Muscle of leg (tissue), 11 donors: Measurements from ENCODE around the gene CDK8. TPM values are rescaled to one million over a fixed set of nuclear protein-coding genes. Genes with fewer than 3 reads are reported as not detected.
A peak's percentile ranks its signal among the peaks of the same experiment; 100 is the strongest.

Experiments used
- DNase-seq: peaks from one replicate; pipeline ENCODE4 v3.0.0; 2013
- H3K27ac ChIP-seq: one replicate; pipeline ENCODE4 v1.5.1; 2013; ENCODE audit warnings: mild to moderate bottlenecking, low read length, control low read depth
- H3K27me3 ChIP-seq: one replicate; pipeline ENCODE4 v1.6.1; 2013; ENCODE audit warnings: low read length; ENCODE audit not compliant: control insufficient read depth, insufficient read depth
- H3K36me3 ChIP-seq: one replicate; pipeline ENCODE4 v1.6.1; 2013; ENCODE audit warnings: low read length; ENCODE audit not compliant: control insufficient read depth, insufficient read depth
- H3K4me1 ChIP-seq: one replicate; pipeline ENCODE4 v1.6.1; 2013; ENCODE audit warnings: low read length; ENCODE audit not compliant: control insufficient read depth, insufficient read depth
- H3K4me3 ChIP-seq: one replicate; pipeline ENCODE4 v1.5.1; 2013; ENCODE audit warnings: low read length, control low read depth
- H3K9me3 ChIP-seq: replicated peaks from 2 replicates; pipeline ENCODE4 v1.6.1; 2013; ENCODE audit warnings: low read depth, low read length; ENCODE audit not compliant: control insufficient read depth
- WGBS: methylation state at CpG from one replicate; pipeline ENCODE4 v1.1.5; 2013; ENCODE audit warnings: missing lambda C conversion rate; ENCODE audit not compliant: insufficient coverage; 5-methylcytosine and 5-hydroxymethylcytosine counted together
- polyA plus RNA-seq, 8 donors: library from polyadenylated mRNA; unstranded; fragments of 120-200 nt; gene quantifications; one replicate each; pipeline versions ENCODE4 v1.2.1 to v1.2.3, GENCODE V29; 2013; ENCODE audit warnings: inconsistent platforms in 1 of 8, low replicate concordance in 1 of 8; ENCODE audit not compliant: insufficient read length in 8 of 8, insufficient read depth in 1 of 8
- total RNA-seq: library from RNA; stranded (reverse); fragments of 120-200 nt; gene quantifications from one replicate; pipeline ENCODE4 v1.2.4, GENCODE V29; 2013

The CDK8 gene
- total and polyA plus RNA-seq, 9 donors = 17.3 to 30.0 (median 24.3) TPM

- Histone ChIP-seq H3K36me3 (peaks cover 13% of the 10 kb centered on the region), H3K27ac (no peak overlapping the region), H3K27me3 (no peaks in the 10 kb centered on the region), H3K4me3 (no peak overlapping the region), H3K4me1 (no peaks in the 10 kb centered on the region), H3K9me3 (no peaks in the 10 kb centered on the region)
- no peak for DNase-seq
- WGBS = 100% methylated on average over 2 of the region's 6 CpGs
Measured at GRCh38 chr13:26401069-26401468, 147.1 kb downstream of the CDK8 start.

- Histone ChIP-seq H3K4me3 (no peak overlapping the region), H3K9me3 (no peaks in the 10 kb centered on the region), H3K4me1 (no peaks in the 10 kb centered on the region), H3K27me3 (no peaks in the 10 kb centered on the region), H3K27ac (no peak overlapping the region), H3K36me3 (peaks cover 13% of the 10 kb centered on the region)
- DNase-seq = no peak
- WGBS = no CpG with 5 or more reads among the region's 3 CpGs
Measured at GRCh38 chr13:26401578-26402021, 147.7 kb downstream of the CDK8 start.

- 97% methylated on average over 6 of the region's 6 CpGs for WGBS
- no peak for DNase-seq
- no peak overlapping the region for H3K4me3 ChIP-seq
- H3K36me3 ChIP-seq = peaks cover 16% of the 10 kb centered on the region
- no peaks in the 10 kb centered on the region for H3K9me3 ChIP-seq
- no peaks in the 10 kb centered on the region for H3K27me3 ChIP-seq
- no peak overlapping the region for H3K27ac ChIP-seq
- peaks cover 3% of the 10 kb centered on the region for H3K4me1 ChIP-seq
Measured at GRCh38 chr13:26406791-26407190, 152.9 kb downstream of the CDK8 start.

GRCh38 chr13:26411206-26411605, 157.3 kb downstream of the CDK8 start:
- H3K27ac ChIP-seq = no peak overlapping the region
- H3K27me3 ChIP-seq = no peaks in the 10 kb centered on the region
- WGBS = no CpG with 5 or more reads among the region's 3 CpGs

GRCh38 chr13:26412263-26412662, 158.3 kb downstream of the CDK8 start:
- H3K4me3 ChIP-seq = no peak overlapping the region
- peak; percentile 21 for DNase-seq
- no peaks in the 10 kb centered on the region for H3K27me3 ChIP-seq
- no peak overlapping the region for H3K27ac ChIP-seq
- H3K4me1 ChIP-seq = no peaks in the 10 kb centered on the region
- peaks cover 3% of the 10 kb centered on the region for H3K9me3 ChIP-seq
- peaks cover 4% of the 10 kb centered on the region for H3K36me3 ChIP-seq
- 100% methylated on average over 1 of the region's 1 CpG for WGBS

More at GRCh38 chr13:26411206-26411605, 157.3 kb downstream of the CDK8 start:
- Histone ChIP-seq H3K4me1 (peaks cover 3% of the 10 kb centered on the region), H3K36me3 (peaks cover 8% of the 10 kb centered on the region), H3K4me3 (no peak overlapping the region), H3K9me3 (peaks cover 3% of the 10 kb centered on the region)
- no peak for DNase-seq

- 89% methylated on average over 2 of the region's 5 CpGs for WGBS
- DNase-seq = no peak
- H3K27me3 ChIP-seq = no peaks in the 10 kb centered on the region
- H3K36me3 ChIP-seq = peaks cover 4% of the 10 kb centered on the region
- H3K4me3 ChIP-seq = no peak overlapping the region
- H3K27ac ChIP-seq = no peak overlapping the region
- no peaks in the 10 kb centered on the region for H3K4me1 ChIP-seq
- peaks cover 3% of the 10 kb centered on the region for H3K9me3 ChIP-seq
Measured at GRCh38 chr13:26412936-26413716, 159.2 kb downstream of the CDK8 start.

- Histone ChIP-seq H3K36me3 (no peaks in the 10 kb centered on the region), H3K27ac (no peak overlapping the region), H3K4me1 (peaks cover 16% of the 10 kb centered on the region), H3K27me3 (no peaks in the 10 kb centered on the region), H3K9me3 (no peaks in the 10 kb centered on the region), H3K4me3 (no peak overlapping the region)
- DNase-seq = no peak
- 50% methylated on average over 4 of the region's 4 CpGs for WGBS
Measured at GRCh38 chr13:26420282-26420960, 166.5 kb downstream of the CDK8 start.

- Histone ChIP-seq H3K36me3 (no peaks in the 10 kb centered on the region), H3K4me1 (peaks cover 27% of the 10 kb centered on the region), H3K27ac (no peak overlapping the region), H3K27me3 (no peaks in the 10 kb centered on the region), H3K9me3 (no peaks in the 10 kb centered on the region), H3K4me3 (no peak overlapping the region)
- WGBS = no CpG with 5 or more reads among the region's 7 CpGs
- no peak for DNase-seq
Measured at GRCh38 chr13:26422036-26422435, 168.1 kb downstream of the CDK8 start.

- Histone ChIP-seq H3K27ac (peak overlapping the region; percentile 85), H3K36me3 (no peaks in the 10 kb centered on the region), H3K4me1 (peaks cover 27% of the 10 kb centered on the region), H3K9me3 (no peaks in the 10 kb centered on the region), H3K4me3 (no peak overlapping the region), H3K27me3 (no peaks in the 10 kb centered on the region)
- WGBS = 0% methylated on average over 1 of the region's 3 CpGs
- DNase-seq = peak; percentile 86
Measured at GRCh38 chr13:26423629-26424028, 169.7 kb downstream of the CDK8 start.

- Histone ChIP-seq H3K27me3 (no peaks in the 10 kb centered on the region), H3K4me3 (no peak overlapping the region), H3K27ac (peak overlapping the region; percentile 85), H3K4me1 (peaks cover 27% of the 10 kb centered on the region), H3K36me3 (no peaks in the 10 kb centered on the region), H3K9me3 (no peaks in the 10 kb centered on the region)
- no peak for DNase-seq
- WGBS = 45% methylated on average over 14 of the region's 14 CpGs
Measured at GRCh38 chr13:26424181-26424580, 170.3 kb downstream of the CDK8 start.
